Measurements from ENCODE around the gene RPL14.
"Not testable (repeated sequence)": the region's sequence is repeated elsewhere in the genome, so short reads cannot be mapped to it uniquely, and the experiment has no call there.

Gene RPL14

DNA sequence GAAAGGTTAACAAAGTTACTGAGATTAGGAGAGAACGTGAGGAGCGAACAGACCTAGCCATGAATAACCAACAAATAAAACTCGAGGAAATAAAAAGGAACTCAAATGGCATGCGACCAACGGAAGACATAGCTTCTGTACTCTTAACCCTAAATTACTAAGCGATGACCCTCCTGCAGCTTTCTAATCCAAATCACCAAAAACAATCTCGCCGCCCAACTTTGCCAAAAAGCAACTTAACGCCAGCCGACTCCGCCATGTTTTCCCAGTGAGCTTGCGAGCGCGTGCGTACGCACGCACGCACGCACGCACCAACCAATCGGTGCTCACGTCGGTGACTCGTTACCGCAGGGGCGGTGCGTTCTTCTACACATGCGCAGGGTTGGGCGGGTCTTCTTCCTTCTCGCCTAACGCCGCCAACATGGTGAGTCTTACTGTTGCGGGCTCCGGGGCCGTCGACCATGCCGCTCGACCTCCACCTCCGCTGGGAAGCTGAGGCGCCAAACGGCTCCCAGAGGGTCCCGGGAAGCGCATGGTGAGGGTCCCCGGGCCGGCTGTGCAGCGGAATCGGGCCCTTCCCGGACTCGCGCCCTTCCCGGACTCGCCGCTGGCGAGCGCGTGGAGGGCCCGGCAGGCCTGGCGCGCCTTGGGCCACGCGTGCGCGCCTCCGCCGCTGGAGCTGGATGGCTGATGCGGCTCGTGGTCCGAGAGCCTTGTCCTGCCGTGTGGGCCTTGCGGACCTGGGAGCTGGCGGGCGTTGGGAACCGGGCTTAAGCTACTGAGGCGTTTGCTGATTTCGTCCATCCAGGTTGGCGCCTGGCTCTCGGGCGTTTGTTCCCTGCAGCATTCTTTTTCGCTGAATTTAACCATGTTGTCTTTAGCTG is at the start of gene RPL14:
Gene RPL14, plus strand, starts transcription at position 400 of the 884 bp plus-strand sequence. Its CDS starts 133 bp downstream, at position 533.
- peak; percentile 95 for DNase-seq

DNA sequence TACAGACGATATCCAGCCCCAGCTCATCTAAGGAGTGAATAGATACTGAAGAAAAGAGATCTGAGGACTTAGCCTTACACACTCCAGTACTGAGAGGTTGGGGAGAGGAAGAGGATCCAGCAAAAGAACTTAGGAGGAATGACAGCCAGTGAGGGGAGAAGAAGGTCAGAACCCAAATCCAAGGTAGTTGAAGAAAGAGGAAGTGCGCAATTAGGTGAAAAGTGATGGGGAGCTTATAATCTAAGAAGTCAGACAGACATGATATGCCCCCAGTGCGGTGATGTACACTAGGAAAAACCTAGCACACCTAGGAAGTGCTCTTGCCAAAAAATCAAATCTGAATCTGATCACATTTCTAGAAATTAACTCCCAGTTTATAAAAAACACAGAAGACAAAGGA is 49.5 kb upstream of the RPL14 start:
- DNase-seq: no peak

GRCh38 chr3:40414270-40414669 is 42.9 kb upstream of the RPL14 start:
- no peak for DNase-seq

- no peak for DNase-seq
Measured at GRCh38 chr3:40417845-40418543, 39.1 kb upstream of the RPL14 start.

DNA sequence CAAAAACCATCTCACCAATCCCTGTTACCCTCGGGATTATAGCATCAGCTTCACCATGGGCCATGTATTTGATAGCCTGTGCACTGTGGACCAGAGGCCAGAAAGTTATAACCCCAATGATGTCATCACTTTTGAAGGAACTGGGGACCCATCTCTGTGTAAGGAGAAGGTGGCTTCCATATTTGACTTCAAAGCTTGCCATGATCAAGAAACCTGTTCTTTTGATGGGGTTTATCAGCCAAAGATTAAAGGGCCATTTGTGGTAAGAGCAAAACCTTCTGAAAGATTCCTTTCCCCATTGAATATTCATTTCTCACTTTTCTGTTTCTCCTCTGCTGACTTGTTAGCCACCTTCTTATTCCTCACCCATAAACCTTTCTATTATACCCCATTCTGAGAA is 34.3 kb upstream of the RPL14 start:
- DNase-seq: no peak

DNA sequence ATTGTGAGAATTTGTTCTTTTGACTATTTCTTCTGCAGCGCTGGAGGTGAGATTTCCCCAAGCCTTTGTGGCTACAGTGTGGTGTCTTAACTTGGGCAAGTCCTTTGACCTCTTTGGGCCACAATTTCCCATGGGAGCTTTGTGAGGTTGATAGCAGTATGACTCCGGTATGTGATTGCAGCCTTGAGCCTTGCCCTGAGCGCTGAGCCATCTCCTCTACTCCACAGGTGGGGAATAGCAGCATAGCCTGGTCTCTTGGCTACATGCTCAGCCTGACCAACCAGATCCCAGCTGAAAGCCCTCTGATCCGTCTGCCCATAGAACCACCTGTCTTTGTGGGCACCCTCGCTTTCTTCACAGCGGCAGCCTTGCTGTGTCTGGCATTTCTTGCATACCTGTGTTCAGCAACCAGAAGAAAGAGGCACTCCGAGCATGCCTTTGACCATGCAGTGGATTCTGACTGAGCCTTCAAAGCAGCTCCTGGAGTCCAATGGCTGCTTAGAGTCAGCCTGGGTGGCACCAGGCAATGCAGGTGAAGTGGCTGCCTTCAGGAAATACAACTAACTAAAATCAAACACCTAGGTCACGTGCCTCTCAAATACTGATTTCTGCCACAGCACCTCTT is 30.0 kb upstream of the RPL14 start:
- no peak for DNase-seq

DNA sequence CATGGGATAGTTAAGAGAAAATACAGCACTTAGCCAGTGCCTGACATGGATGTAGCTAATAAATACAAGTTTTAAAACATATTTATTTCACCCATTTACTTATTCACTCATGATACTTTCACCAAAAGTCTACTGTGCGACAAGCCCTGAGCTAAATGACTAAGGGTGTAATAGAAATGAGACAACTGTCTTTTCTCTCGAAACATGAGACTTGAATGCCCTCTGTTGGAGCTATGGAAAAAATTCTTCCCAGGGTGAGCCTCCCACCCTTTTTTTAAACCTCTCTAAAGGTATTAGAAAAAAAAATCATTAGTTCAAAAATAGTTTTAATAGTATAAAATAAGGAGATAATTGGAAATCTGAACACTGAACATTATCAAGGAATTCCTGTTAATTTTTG is 24.3 kb upstream of the RPL14 start:
- DNase-seq: no peak

- no peak for DNase-seq
Measured at GRCh38 chr3:40437889-40438288, 19.2 kb upstream of the RPL14 start.

GRCh38 chr3:40445062-40445461 is 12.1 kb upstream of the RPL14 start:
- no peak for DNase-seq

DNA sequence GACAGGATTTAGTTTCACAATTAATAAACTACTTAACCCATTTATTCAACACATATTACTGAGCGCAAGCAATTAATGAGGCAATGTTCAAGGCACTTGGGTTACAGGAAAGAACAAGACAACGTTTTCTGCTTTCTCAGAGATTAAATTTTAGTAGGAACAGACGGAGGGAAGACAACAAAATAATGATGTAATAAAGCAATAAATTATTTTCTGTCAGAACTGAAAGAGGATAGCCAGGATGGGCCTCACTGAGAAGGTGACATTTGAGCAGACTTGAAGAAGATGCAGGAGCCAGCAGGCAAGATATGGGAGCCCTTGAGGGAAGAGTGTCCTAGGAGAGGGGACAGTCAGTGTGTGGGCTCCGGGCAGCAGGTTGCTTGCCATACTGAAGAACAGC is 11.3 kb upstream of the RPL14 start:
- no peak for DNase-seq

DNA sequence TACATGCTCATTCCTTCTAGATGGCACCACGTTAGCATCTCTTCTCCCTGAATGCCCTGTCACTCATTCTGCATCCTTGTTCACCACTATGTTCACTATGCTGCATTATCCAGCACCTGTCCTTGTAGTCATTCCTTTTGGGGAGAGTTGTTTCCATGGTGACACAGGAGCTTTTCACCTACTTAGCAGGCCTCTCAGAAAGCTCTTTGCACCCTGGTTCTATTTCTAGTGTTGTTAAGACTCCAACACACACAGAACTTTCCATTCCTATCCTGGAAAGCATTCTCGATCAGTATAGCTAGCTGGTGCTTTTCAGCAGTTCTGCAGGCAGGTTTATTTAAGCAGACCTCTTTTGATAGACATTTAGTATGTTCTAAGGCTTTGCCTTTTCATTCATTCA is 6.7 kb upstream of the RPL14 start:
- no peak for DNase-seq

- DNase-seq: no peak
Measured at GRCh38 chr3:40451551-40451950, 5.6 kb upstream of the RPL14 start.

DNA sequence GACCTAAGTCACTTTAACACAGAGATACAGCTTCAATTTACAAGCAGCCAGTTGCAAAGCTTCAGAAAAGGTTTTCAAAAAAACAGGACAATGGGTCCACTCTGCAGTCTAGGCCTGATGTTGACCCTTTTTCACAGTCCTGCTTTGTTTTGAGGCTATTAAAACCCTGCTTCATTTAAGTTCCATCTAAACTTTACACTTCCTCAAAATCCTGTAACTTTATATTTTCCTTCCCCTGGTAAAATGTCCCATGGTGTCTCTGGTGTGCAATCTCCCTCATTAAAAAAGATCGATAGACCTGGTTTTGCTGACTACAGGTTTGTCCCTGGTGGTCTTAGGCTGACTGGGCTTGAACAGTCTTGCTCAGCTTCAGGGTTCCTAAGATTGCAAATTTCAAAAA is 5.1 kb upstream of the RPL14 start:
- no peak for DNase-seq

DNA sequence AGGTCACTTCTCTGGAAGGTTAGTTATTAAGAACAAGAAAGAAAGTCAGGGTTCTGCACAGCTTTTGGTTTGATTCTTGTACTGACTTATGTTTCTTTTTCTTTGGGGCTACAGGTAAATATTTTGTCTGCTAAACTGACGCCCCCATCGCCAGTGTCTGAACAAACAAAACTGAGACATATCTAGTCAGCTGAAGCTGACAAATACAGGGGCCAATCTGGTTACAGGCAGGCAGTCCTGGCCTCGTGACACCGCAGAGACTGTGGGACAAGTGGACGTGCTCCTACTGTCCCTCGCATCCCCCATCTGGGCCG is 4.6 kb upstream of the RPL14 start:
- DNase-seq: no peak

GRCh38 chr3:40452876-40453730 is 4.0 kb upstream of the RPL14 start:
- peak; percentile 97 for DNase-seq

GRCh38 chr3:40453933-40454332 is 3.2 kb upstream of the RPL14 start:
- no peak for DNase-seq

- DNase-seq: no peak
Measured at GRCh38 chr3:40455328-40455727, 1.8 kb upstream of the RPL14 start.

GRCh38 chr3:40456279-40456939 is 730 bp upstream of the RPL14 start:
- no peak for DNase-seq

- DNase-seq: no peak
Measured at GRCh38 chr3:40458473-40458872, 1.3 kb downstream of the RPL14 start.

- DNase-seq: not testable (repeated sequence)
Measured at GRCh38 chr3:40460481-40460880, 3.3 kb downstream of the RPL14 start.

DNA sequence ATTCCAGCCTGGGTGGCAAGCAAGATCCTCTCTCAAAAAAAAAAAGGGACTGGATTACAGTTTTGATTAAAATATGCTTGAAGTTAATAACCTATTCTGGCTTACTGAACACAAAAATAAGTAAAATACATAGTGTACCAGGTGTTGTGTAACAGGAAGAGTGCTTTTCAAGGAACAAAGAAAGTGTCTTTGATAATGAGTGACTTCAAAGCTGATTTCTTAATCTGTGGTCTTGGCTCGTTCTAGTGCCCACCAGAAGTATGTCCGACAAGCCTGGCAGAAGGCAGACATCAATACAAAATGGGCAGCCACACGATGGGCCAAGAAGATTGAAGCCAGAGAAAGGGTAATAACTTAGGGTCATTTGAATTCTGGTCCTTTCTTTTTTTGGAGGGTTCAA is 4.0 kb downstream of the RPL14 start:
- DNase-seq: no peak

DNA sequence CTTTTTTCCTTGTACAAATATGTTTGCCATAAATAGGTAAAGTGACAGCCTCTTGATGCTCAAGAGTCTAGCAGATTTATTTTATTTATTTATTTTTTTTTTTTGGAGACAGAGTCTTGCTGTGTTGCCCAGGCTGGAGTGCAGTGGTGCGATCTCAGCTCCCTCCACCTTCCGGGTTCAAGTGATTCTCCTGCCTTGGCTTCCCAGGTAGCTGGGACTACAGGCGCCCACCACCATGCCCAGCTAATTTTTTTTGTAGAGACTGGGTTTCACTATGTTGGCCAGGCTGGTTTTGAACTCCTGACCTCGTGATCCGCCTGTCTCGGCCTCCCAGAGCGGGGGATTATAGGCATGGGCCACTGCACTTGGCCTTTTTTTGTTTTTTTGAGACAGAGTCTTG is 5.7 kb downstream of the RPL14 start:
- not testable (repeated sequence) for DNase-seq

GRCh38 chr3:40463579-40463978 is 6.4 kb downstream of the RPL14 start:
- DNase-seq: no peak
